Stimulated activated naive CD8-positive, alpha-beta T cell treated with anti-CD3 and anti-CD28 coated beads, Interleukin-15, Interleukin-2, amounts not matched to agents 100 ng/mL and 50 ng/mL, for 24 hours (primary cell): Measurements from ENCODE around the gene MEIS1.

Experiments used
- H3K27ac Mint-ChIP-seq: one replicate; pipeline ENCODE4 v1.8.0; 2021; ENCODE audit warnings: mild to moderate bottlenecking, mixed read lengths
- H3K27me3 Mint-ChIP-seq: one replicate; pipeline ENCODE4 v1.8.0; 2021; ENCODE audit warnings: mixed read lengths
- H3K36me3 Mint-ChIP-seq: one replicate; pipeline ENCODE4 v1.8.0; 2021; ENCODE audit warnings: low read depth, mixed read lengths
- H3K4me1 Mint-ChIP-seq: one replicate; pipeline ENCODE4 v1.8.0; 2021; ENCODE audit warnings: low read depth, mixed read lengths
- H3K4me3 Mint-ChIP-seq: one replicate; pipeline ENCODE4 v1.8.0; 2021; ENCODE audit warnings: mild to moderate bottlenecking, mixed read lengths
- H3K9me3 Mint-ChIP-seq: one replicate; pipeline ENCODE4 v1.8.0; 2021; ENCODE audit warnings: mixed read lengths

MEIS1 gene

GRCh38 chr2:66573416-66573815, 138.5 kb downstream of the MEIS1 start:
- H3K36me3 Mint-ChIP-seq = no peaks in the 10 kb centered on the region
- H3K4me1 Mint-ChIP-seq = peaks cover 12% of the 10 kb centered on the region
- no peaks in the 10 kb centered on the region for H3K9me3 Mint-ChIP-seq
- H3K4me3 Mint-ChIP-seq = no peak overlapping the region
- peaks cover 43% of the 10 kb centered on the region for H3K27me3 Mint-ChIP-seq
- no peak overlapping the region for H3K27ac Mint-ChIP-seq

- Mint-ChIP-seq H3K4me1 (peaks cover 12% of the 10 kb centered on the region), H3K27me3 (peaks cover 47% of the 10 kb centered on the region), H3K9me3 (no peaks in the 10 kb centered on the region), H3K4me3 (no peak overlapping the region), H3K36me3 (no peaks in the 10 kb centered on the region), H3K27ac (no peak overlapping the region)
These were observed 138.9 kb downstream of the MEIS1 start for GRCh38 chr2:66573821-66574233.

- peak overlapping the region; percentile 70 for H3K4me3 Mint-ChIP-seq
- H3K27me3 Mint-ChIP-seq = peaks cover 58% of the 10 kb centered on the region
- H3K4me1 Mint-ChIP-seq = peaks cover 12% of the 10 kb centered on the region
- H3K36me3 Mint-ChIP-seq = no peaks in the 10 kb centered on the region
- H3K27ac Mint-ChIP-seq = no peak overlapping the region
- no peaks in the 10 kb centered on the region for H3K9me3 Mint-ChIP-seq
These were observed 140.0 kb downstream of the MEIS1 start for GRCh38 chr2:66574701-66575624.

GRCh38 chr2:66575625-66576310, 140.8 kb downstream of the MEIS1 start:
- no peak overlapping the region for H3K27ac Mint-ChIP-seq
- peak overlapping the region; percentile 70 for H3K4me3 Mint-ChIP-seq
- peaks cover 12% of the 10 kb centered on the region for H3K4me1 Mint-ChIP-seq
- H3K27me3 Mint-ChIP-seq = peaks cover 64% of the 10 kb centered on the region
- H3K36me3 Mint-ChIP-seq = peaks cover under 1% of the 10 kb centered on the region
- no peaks in the 10 kb centered on the region for H3K9me3 Mint-ChIP-seq

- no peak overlapping the region for H3K27ac Mint-ChIP-seq
- H3K4me1 Mint-ChIP-seq = peaks cover 16% of the 10 kb centered on the region
- peaks cover 68% of the 10 kb centered on the region for H3K27me3 Mint-ChIP-seq
- no peaks in the 10 kb centered on the region for H3K9me3 Mint-ChIP-seq
- no peak overlapping the region for H3K4me3 Mint-ChIP-seq
- peaks cover 4% of the 10 kb centered on the region for H3K36me3 Mint-ChIP-seq
These were observed 141.3 kb downstream of the MEIS1 start for GRCh38 chr2:66576311-66576560.

- H3K27ac Mint-ChIP-seq = no peak overlapping the region
- H3K4me1 Mint-ChIP-seq = peaks cover 16% of the 10 kb centered on the region
- H3K27me3 Mint-ChIP-seq = peaks cover 68% of the 10 kb centered on the region
- peaks cover 4% of the 10 kb centered on the region for H3K36me3 Mint-ChIP-seq
- H3K4me3 Mint-ChIP-seq = no peak overlapping the region
- no peaks in the 10 kb centered on the region for H3K9me3 Mint-ChIP-seq
These were observed 141.8 kb downstream of the MEIS1 start for GRCh38 chr2:66576561-66577320.

- peak overlapping the region; percentile 13 for H3K4me3 Mint-ChIP-seq
These were observed 142.6 kb downstream of the MEIS1 start for GRCh38 chr2:66577321-66578053.

GRCh38 chr2:66578054-66578686, 143.2 kb downstream of the MEIS1 start:
- Mint-ChIP-seq H3K4me1 (peaks cover 16% of the 10 kb centered on the region), H3K9me3 (no peaks in the 10 kb centered on the region), H3K27me3 (peaks cover 61% of the 10 kb centered on the region), H3K36me3 (peaks cover 4% of the 10 kb centered on the region), H3K27ac (no peak overlapping the region), H3K4me3 (no peak overlapping the region)

More at GRCh38 chr2:66577321-66578053, 142.6 kb downstream of the MEIS1 start:
- peaks cover 16% of the 10 kb centered on the region for H3K4me1 Mint-ChIP-seq
- H3K27me3 Mint-ChIP-seq = peaks cover 63% of the 10 kb centered on the region
- H3K36me3 Mint-ChIP-seq = peaks cover 4% of the 10 kb centered on the region
- no peaks in the 10 kb centered on the region for H3K9me3 Mint-ChIP-seq
- no peak overlapping the region for H3K27ac Mint-ChIP-seq

GRCh38 chr2:66578687-66579106, 143.8 kb downstream of the MEIS1 start:
- Mint-ChIP-seq H3K4me3 (no peak overlapping the region), H3K36me3 (peaks cover 4% of the 10 kb centered on the region), H3K9me3 (no peaks in the 10 kb centered on the region), H3K27ac (no peak overlapping the region), H3K27me3 (peaks cover 59% of the 10 kb centered on the region), H3K4me1 (peaks cover 16% of the 10 kb centered on the region)

- no peak overlapping the region for H3K4me3 Mint-ChIP-seq
- H3K27me3 Mint-ChIP-seq = peaks cover 57% of the 10 kb centered on the region
- H3K36me3 Mint-ChIP-seq = peaks cover 4% of the 10 kb centered on the region
- H3K9me3 Mint-ChIP-seq = no peaks in the 10 kb centered on the region
- H3K4me1 Mint-ChIP-seq = peaks cover 16% of the 10 kb centered on the region
- H3K27ac Mint-ChIP-seq = no peak overlapping the region
These were observed 144.5 kb downstream of the MEIS1 start for GRCh38 chr2:66579186-66580126.

GRCh38 chr2:66580166-66581049, 145.5 kb downstream of the MEIS1 start:
- Mint-ChIP-seq H3K27me3 (peaks cover 53% of the 10 kb centered on the region), H3K27ac (peak overlapping the region; percentile 6), H3K36me3 (peaks cover 4% of the 10 kb centered on the region), H3K9me3 (no peaks in the 10 kb centered on the region), H3K4me1 (peaks cover 7% of the 10 kb centered on the region), H3K4me3 (no peak overlapping the region)

- H3K9me3 Mint-ChIP-seq = no peaks in the 10 kb centered on the region
- H3K4me1 Mint-ChIP-seq = peaks cover 4% of the 10 kb centered on the region
- peaks cover 57% of the 10 kb centered on the region for H3K27me3 Mint-ChIP-seq
- H3K36me3 Mint-ChIP-seq = peaks cover 4% of the 10 kb centered on the region
- H3K27ac Mint-ChIP-seq = no peak overlapping the region
- no peak overlapping the region for H3K4me3 Mint-ChIP-seq
These were observed 146.6 kb downstream of the MEIS1 start for GRCh38 chr2:66581339-66582103.
